HEK293 (cell line): Measurements from ENCODE around the gene TRNP1.

Experiments
- CTCF ChIA-PET: fragments of 350-600 bp; formaldehyde crosslinking; extraction: SDS; loops from one replicate; lab custom pipeline; 2021; ENCODE audit warnings: antibody characterized with exemption; lab: Yijun Ruan, JAX
- POLR2A ChIA-PET: fragments of 300-600 bp; formaldehyde crosslinking; extraction: SDS; loops from one replicate; lab custom pipeline; 2020; ENCODE audit warnings: antibody characterized with exemption, inconsistent platforms; lab: Yijun Ruan, JAX
- H3K27ac ChIP-seq: fragments of 200-500 bp; sonication (Bioruptor generic); 2 replicates; pipeline ENCODE4 v1.5.1; 2014; ENCODE audit warnings: low read depth, low read length, control low read depth, inconsistent platforms; ENCODE audit errors: extremely low read depth
- H3K36me3 ChIP-seq, 2 experiments: fragments of 200-500 bp in 1 of 2; sonication (Bioruptor generic) in 1 of 2; 1 replicate in 1 of 2; 2 replicates in 1 of 2; pipeline ENCODE4 v1.5.1; 2014 to 2017; ENCODE audit warnings: inconsistent platforms in 2 of 2, low read length in 2 of 2; ENCODE audit not compliant: control insufficient read depth in 2 of 2, insufficient read depth in 1 of 2
- H3K4me1 ChIP-seq: fragments of 200-500 bp; sonication (Bioruptor generic); 2 replicates; pipeline ENCODE4 v1.5.1; 2014; ENCODE audit warnings: mild to moderate bottlenecking, low read length, inconsistent platforms; ENCODE audit not compliant: control insufficient read depth, insufficient read depth
- H3K4me3 ChIP-seq: 2 replicates; pipeline ENCODE4 v1.5.1; 2011; ENCODE audit warnings: low read depth, mild to moderate bottlenecking, control low read depth, low read length, moderate library complexity
- H3K9me3 ChIP-seq: fragments of 200-500 bp; sonication (Bioruptor generic); 2 replicates; pipeline ENCODE4 v1.5.1; 2014; ENCODE audit warnings: low read depth, low read length, inconsistent platforms; ENCODE audit not compliant: control insufficient read depth, insufficient read depth
- ATF2 ChIP-seq: fragments of 450-650 bp; formaldehyde crosslinking; IDR thresholded peaks from 2 replicates; pipeline ENCODE4 v1.5.1; 2016; ENCODE audit warnings: missing biosample characterization, missing genetic modification characterization, low read depth
- CTCF ChIP-seq: fragments of 450-650 bp; formaldehyde crosslinking; IDR thresholded peaks from 2 replicates; pipeline ENCODE4 v1.5.1; 2016; ENCODE audit warnings: missing biosample characterization, missing genetic modification characterization
- ELK4 ChIP-seq: IDR thresholded peaks from 2 replicates; pipeline ENCODE4 v1.6.1; 2011; ENCODE audit warnings: mild to moderate bottlenecking, low read depth, low read length, borderline replicate concordance
- GLIS2 ChIP-seq: fragments of 450-650 bp; formaldehyde crosslinking; IDR thresholded peaks from 2 replicates; pipeline ENCODE4 v1.5.1; 2016; ENCODE audit warnings: missing biosample characterization, missing genetic modification characterization
- KLF8 ChIP-seq: fragments of 450-650 bp; formaldehyde crosslinking; IDR thresholded peaks from 2 replicates; pipeline ENCODE4 v1.5.1; 2016; ENCODE audit warnings: missing biosample characterization, missing genetic modification characterization
- MEIS1 ChIP-seq: sonication (generic); formaldehyde crosslinking; IDR thresholded peaks from 2 replicates; pipeline ENCODE4 v1.8.1; 2022; ENCODE audit warnings: missing genetic modification reagents, mild to moderate bottlenecking, borderline replicate concordance
- OVOL3 ChIP-seq: fragments of 450-650 bp; formaldehyde crosslinking; IDR thresholded peaks from 2 replicates; pipeline ENCODE4 v1.5.1; 2016; ENCODE audit warnings: missing biosample characterization, missing genetic modification characterization
- PATZ1 ChIP-seq: fragments of 450-650 bp; formaldehyde crosslinking; IDR thresholded peaks from 2 replicates; pipeline ENCODE4 v1.5.1; 2016; ENCODE audit warnings: missing biosample characterization, missing genetic modification characterization
- PRDM6 ChIP-seq: fragments of 450-650 bp; formaldehyde crosslinking; IDR thresholded peaks from 2 replicates; pipeline ENCODE4 v1.5.1; 2017; ENCODE audit warnings: missing biosample characterization, missing genetic modification characterization
- SCRT1 ChIP-seq: fragments of 450-650 bp; formaldehyde crosslinking; IDR thresholded peaks from 2 replicates; pipeline ENCODE4 v1.5.1; 2016; ENCODE audit warnings: missing biosample characterization, missing genetic modification characterization, borderline replicate concordance
- SP2 ChIP-seq: fragments of 450-650 bp; formaldehyde crosslinking; IDR thresholded peaks from 2 replicates; pipeline ENCODE4 v1.5.1; 2016; ENCODE audit warnings: missing biosample characterization, missing genetic modification characterization
- TRIM28 ChIP-seq: IDR thresholded peaks from 2 replicates; pipeline ENCODE4 v1.6.1; 2011; ENCODE audit warnings: low read length, control low read depth, borderline replicate concordance
- ZBTB1 ChIP-seq: fragments of 450-650 bp; formaldehyde crosslinking; IDR thresholded peaks from 2 replicates; pipeline ENCODE4 v1.5.1; 2016; ENCODE audit warnings: missing biosample characterization, missing genetic modification characterization
- ZBTB10 ChIP-seq: fragments of 450-650 bp; formaldehyde crosslinking; IDR thresholded peaks from 2 replicates; pipeline ENCODE4 v1.5.1; 2016; ENCODE audit warnings: missing biosample characterization, missing genetic modification characterization
- ZBTB20 ChIP-seq: fragments of 450-650 bp; formaldehyde crosslinking; IDR thresholded peaks from 2 replicates; pipeline ENCODE4 v1.5.1; 2016; ENCODE audit warnings: missing biosample characterization, missing genetic modification characterization
- ZBTB21 ChIP-seq: fragments of 450-650 bp; formaldehyde crosslinking; IDR thresholded peaks from 2 replicates; pipeline ENCODE4 v1.5.1; 2017; ENCODE audit warnings: missing biosample characterization, missing genetic modification characterization
- ZFP3 ChIP-seq: fragments of 450-650 bp; formaldehyde crosslinking; IDR thresholded peaks from 2 replicates; pipeline ENCODE4 v1.5.1; 2016; ENCODE audit warnings: low read depth, missing biosample characterization, missing genetic modification characterization
- ZFP37 ChIP-seq: fragments of 450-650 bp; formaldehyde crosslinking; IDR thresholded peaks from 2 replicates; pipeline ENCODE4 v1.5.1; 2016; ENCODE audit warnings: missing biosample characterization, missing genetic modification characterization
- ZNF140 ChIP-seq: fragments of 450-650 bp; formaldehyde crosslinking; IDR thresholded peaks from 2 replicates; pipeline ENCODE4 v1.5.1; 2016; ENCODE audit warnings: missing biosample characterization, missing genetic modification characterization
- ZNF548 ChIP-seq: fragments of 450-650 bp; formaldehyde crosslinking; IDR thresholded peaks from 2 replicates; pipeline ENCODE4 v1.5.1; 2016; ENCODE audit warnings: missing biosample characterization, missing genetic modification characterization
- ZNF585B ChIP-seq: fragments of 450-650 bp; formaldehyde crosslinking; IDR thresholded peaks from 2 replicates; pipeline ENCODE4 v1.5.1; 2016; ENCODE audit warnings: missing biosample characterization, missing genetic modification characterization
- ZNF629 ChIP-seq: fragments of 450-650 bp; formaldehyde crosslinking; IDR thresholded peaks from 2 replicates; pipeline ENCODE4 v1.5.1; 2017; ENCODE audit warnings: missing biosample characterization, missing genetic modification characterization
- ZNF654 ChIP-seq: fragments of 450-650 bp; formaldehyde crosslinking; IDR thresholded peaks from 2 replicates; pipeline ENCODE4 v1.5.1; 2016; ENCODE audit warnings: low read depth, missing biosample characterization, missing genetic modification characterization
- ZNF677 ChIP-seq: fragments of 450-650 bp; IDR thresholded peaks from 2 replicates; pipeline ENCODE4 v1.5.0; 2018; ENCODE audit warnings: missing biosample characterization, mild to moderate bottlenecking, missing genetic modification characterization, moderate library complexity
- ZNF707 ChIP-seq: fragments of 450-650 bp; formaldehyde crosslinking; IDR thresholded peaks from 2 replicates; pipeline ENCODE4 v1.5.1; 2016; ENCODE audit warnings: missing biosample characterization, missing genetic modification characterization
- ZNF76 ChIP-seq: fragments of 450-650 bp; formaldehyde crosslinking; IDR thresholded peaks from 2 replicates; pipeline ENCODE4; 2016; ENCODE audit warnings: low read depth, missing biosample characterization, missing genetic modification characterization, borderline replicate concordance
- ZNF791 ChIP-seq: fragments of 450-650 bp; formaldehyde crosslinking; IDR thresholded peaks from 2 replicates; pipeline ENCODE4 v1.5.1; 2016; ENCODE audit warnings: missing biosample characterization, missing genetic modification characterization

Gene TRNP1

GRCh38 chr1:26994020-26994786 lies 711 bp downstream of the TRNP1 start:
- TF ChIP-seq KLF8 (tag by site-specific recombination): no peak
- TF ChIP-seq ZBTB20 (tag by site-specific recombination): peak; percentile 90; the same call in 1 of the 2 replicates
- no peak for TF ChIP-seq ZNF654
- no peak for TF ChIP-seq ZNF707 (tag by site-specific recombination)
- no peak for TF ChIP-seq ATF2 (tag by site-specific recombination)
- no peak for TF ChIP-seq ZBTB21
- TF ChIP-seq GLIS2 (tag by site-specific recombination): peak; percentile 70
- TF ChIP-seq ELK4: no peak
- 0 out of 2 replicates have a peak, but pooled peaks have one; percentile 28 for TF ChIP-seq ZBTB10
- TF ChIP-seq PRDM6: no peak
- no peak for TF ChIP-seq ZNF791
- peak; percentile 45; the same call in 1 of the 2 replicates for TF ChIP-seq PATZ1
- no peak for TF ChIP-seq ZNF140 (tag by site-specific recombination)
- TF ChIP-seq CTCF (tag by site-specific recombination): no peak
- TF ChIP-seq TRIM28: no peak
- no peak for TF ChIP-seq SCRT1 (tag by site-specific recombination)
- no peak for TF ChIP-seq ZNF585B (tag by site-specific recombination)
- TF ChIP-seq MEIS1 (CRISPR knock-in tag): no peak
- TF ChIP-seq OVOL3 (tag by site-specific recombination): no peak
- TF ChIP-seq SP2: peak; percentile 46; the same call in 1 of the 2 replicates
- no peak for TF ChIP-seq ZBTB1 (tag by site-specific recombination)
- TF ChIP-seq ZNF76: no peak
- no peak for TF ChIP-seq ZFP37
- TF ChIP-seq ZFP3 (tag by site-specific recombination): no peak
- 0 out of 2 replicates have a peak, but pooled peaks have one; percentile 22 for TF ChIP-seq ZNF677 (tag by site-specific recombination)
- TF ChIP-seq ZNF548 (tag by site-specific recombination): no peak
- TF ChIP-seq ZNF629 (tag by site-specific recombination): no peak
- peak overlapping the region; percentile 57 for H3K4me3 ChIP-seq
- peak overlapping the region; percentile 44; the same call in 1 of the 2 replicates for H3K27ac ChIP-seq
- no peaks in the 10 kb centered on the region for H3K9me3 ChIP-seq
- POLR2A ChIA-PET: interaction anchor here (0.5 to 2.2 kb wide), 12 partner anchors 14 to 254 kb away, joined by 3 to 10 read pairs (median 4); partner anchors contain the start of genes GPN2 and KDF1
- CTCF ChIA-PET: interaction anchor here (0.9 to 9.3 kb wide), 8 partner anchors 11 to 184 kb away, joined by 3 to 141 read pairs (median 7); partner anchors contain the start of gene KDF1
- peaks cover 0 to 6% of the 10 kb centered on the region in 2 experiments; a peak in 2 of 3 replicates for H3K36me3 ChIP-seq
- no peaks in the 10 kb centered on the region; the same call in 1 of the 2 replicates for H3K4me1 ChIP-seq
